Fibroblast of villous mesenchyme (primary cell): ENCODE data around the gene GPAT3. TPM values are rescaled to one million over a fixed set of nuclear protein-coding genes. Genes with fewer than 3 reads are reported as not detected.
A peak's percentile ranks its signal among the peaks of the same experiment; 100 is the strongest.

ENCODE experiments used
- DNase-seq: peaks from one replicate; pipeline ENCODE4 v3.0.0-alpha.2; 2010; ENCODE audit warnings: low read depth
- H3K4me3 ChIP-seq: 2 replicates; pipeline ENCODE4 v1.5.1; 2011; ENCODE audit warnings: low read depth, mild to moderate bottlenecking, low read length
- CTCF ChIP-seq: IDR thresholded peaks from 2 replicates; pipeline ENCODE4 v1.5.1; 2012; ENCODE audit warnings: low read depth, mild to moderate bottlenecking, low read length; ENCODE audit not compliant: insufficient read depth
- small RNA-seq: library from RNA; depleted of rRNA; stranded (forward); fragments of <200 nt; gene quantifications from one replicate; pipeline ENCODE3, GENCODE V24; 2012
- total RNA-seq: library from RNA; depleted of rRNA; stranded (reverse); fragments of >200 nt; gene quantifications from 2 replicates; pipeline ENCODE4 v1.2.3, GENCODE V29; 2012

GPAT3 gene
- total RNA-seq, 1 donor: 15.1 TPM

- TF ChIP-seq CTCF: peak; percentile 76
- no peak overlapping the region for H3K4me3 ChIP-seq
- peak; percentile 84 for DNase-seq
Observed at GRCh38 chr4:83639849-83640493, 104.1 kb downstream of the GPAT3 start.

- TF ChIP-seq CTCF: no peak
- no peak overlapping the region for H3K4me3 ChIP-seq
- no peak for DNase-seq
Observed at GRCh38 chr4:83643036-83643435, 107.1 kb downstream of the GPAT3 start.

- DNase-seq: peak; percentile 67
- TF ChIP-seq CTCF: peak; percentile 81
- no peak overlapping the region for H3K4me3 ChIP-seq
Observed at GRCh38 chr4:83644677-83645659, 109.1 kb downstream of the GPAT3 start.

- TF ChIP-seq CTCF: no peak
- DNase-seq: no peak
- no peak overlapping the region for H3K4me3 ChIP-seq
Observed at GRCh38 chr4:83646538-83647239, 110.8 kb downstream of the GPAT3 start.

GRCh38 chr4:83651846-83652245, 115.9 kb downstream of the GPAT3 start:
- H3K4me3 ChIP-seq: no peak overlapping the region
- no peak for TF ChIP-seq CTCF
- no peak for DNase-seq

Small RNA genes lying within 50 kb of the gene (small RNA-seq; reads per million reads assigned to genes)
- gene RF00019: not detected

Other genes starting within 250 kb of the GPAT3 start
- gene HPSE, start 201.3 kb upstream of the GPAT3 start, total RNA-seq: under 0.01 and 0.43 TPM in 2 replicates
- gene HELQ, start 80.3 kb upstream of the GPAT3 start, total RNA-seq: 11.6 and 16.8 TPM in 2 replicates
- gene MRPS18C, start 80.0 kb upstream of the GPAT3 start, total RNA-seq: 20.3 and 22.2 TPM in 2 replicates
- 9.0 and 14.2 TPM in 2 replicates for gene ABRAXAS1, start 51.0 kb upstream of the GPAT3 start, total RNA-seq